NCI-H2196 (cell line): ENCODE measurements around the gene TMEFF1.

Experiments
- DNase-seq: peaks from one replicate; lab custom pipeline; 2025; ENCODE audit not compliant: unreplicated experiment; lab: John Stamatoyannopoulos, UW

Gene TMEFF1

DNA sequence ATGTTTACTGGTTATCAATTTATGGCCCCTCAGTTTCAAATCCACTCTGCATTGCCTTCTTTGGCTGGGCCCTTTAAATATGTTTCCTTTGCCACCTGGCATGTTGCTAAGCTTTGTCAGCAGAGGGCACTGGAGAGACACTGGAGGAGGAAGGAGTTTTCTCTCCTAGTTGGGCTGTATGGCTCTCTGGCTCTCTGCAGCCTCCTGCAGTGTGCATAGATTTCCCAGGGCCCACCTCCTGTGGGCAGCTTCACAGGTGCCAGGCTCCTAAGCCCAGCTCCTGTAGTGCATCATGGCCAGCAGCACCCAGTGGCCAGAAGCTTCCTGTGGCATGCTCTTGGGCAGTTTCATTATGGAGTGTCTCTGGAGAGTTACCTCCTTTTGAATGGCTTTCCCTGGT is 128.3 kb downstream of the TMEFF1 start:
- DNase-seq = peak; percentile 65

DNA sequence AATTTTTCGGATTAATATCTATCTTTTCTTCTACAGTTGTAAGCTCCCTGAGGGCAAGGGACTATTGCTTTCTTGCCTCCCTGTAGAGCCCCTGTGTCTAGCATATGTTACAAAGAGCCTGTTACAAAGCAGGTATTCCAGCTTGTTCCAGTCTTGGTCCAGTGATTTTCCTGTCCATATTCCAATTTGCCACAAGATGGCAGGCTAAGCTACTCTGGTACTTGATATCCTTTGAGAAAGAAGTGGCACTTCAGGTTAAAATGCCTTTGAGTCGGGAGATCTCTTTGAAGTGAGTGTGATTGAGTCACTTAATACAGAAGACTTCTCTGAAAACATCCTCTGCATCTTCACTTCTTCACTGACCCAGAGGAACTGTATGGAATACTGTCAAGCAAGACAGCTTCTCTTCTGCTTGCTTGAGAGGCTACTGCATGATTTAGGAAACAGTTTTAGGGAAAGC is 129.4 kb downstream of the TMEFF1 start:
- peak; percentile 72 for DNase-seq

DNA sequence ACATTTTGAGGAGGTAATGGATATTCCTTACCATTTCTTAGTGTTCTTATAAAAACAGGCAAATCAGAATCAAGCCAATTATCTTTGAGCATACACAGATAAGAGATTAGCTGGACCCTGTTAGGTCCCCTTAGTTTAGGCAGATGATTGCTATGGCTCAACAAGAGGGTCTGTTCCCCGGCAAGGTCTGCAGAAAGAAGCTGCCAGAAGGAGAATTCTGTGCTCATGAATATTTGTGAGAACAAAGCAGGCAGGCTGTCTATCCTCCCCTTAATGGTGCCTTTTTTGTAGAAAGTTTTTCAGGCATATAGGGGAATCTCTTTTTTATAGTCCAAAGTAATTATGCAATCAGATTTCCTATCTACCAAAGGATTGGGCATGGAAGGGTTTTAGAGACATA is 132.5 kb downstream of the TMEFF1 start:
- no peak for DNase-seq

DNA sequence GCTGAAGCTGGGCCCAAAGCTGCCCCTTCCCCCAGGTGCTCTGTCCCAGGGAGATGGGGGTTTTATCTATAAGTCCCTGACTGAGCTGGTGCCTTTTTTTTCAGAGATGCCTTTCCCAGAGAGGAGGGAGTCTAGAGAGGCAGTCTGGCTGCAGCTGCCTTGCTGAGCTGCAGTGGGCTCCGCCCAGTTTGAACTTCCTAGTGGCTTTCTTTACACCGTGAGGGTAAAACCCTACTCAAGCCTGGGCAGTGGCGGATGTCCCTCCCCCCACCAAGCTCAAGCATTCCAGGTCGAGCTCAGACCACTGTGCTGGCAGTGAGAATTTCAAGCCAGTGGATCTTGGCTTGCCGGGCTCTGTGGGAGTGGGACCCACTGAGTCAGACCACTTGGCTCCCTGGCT is 146.2 kb downstream of the TMEFF1 start:
- no peak for DNase-seq

DNA sequence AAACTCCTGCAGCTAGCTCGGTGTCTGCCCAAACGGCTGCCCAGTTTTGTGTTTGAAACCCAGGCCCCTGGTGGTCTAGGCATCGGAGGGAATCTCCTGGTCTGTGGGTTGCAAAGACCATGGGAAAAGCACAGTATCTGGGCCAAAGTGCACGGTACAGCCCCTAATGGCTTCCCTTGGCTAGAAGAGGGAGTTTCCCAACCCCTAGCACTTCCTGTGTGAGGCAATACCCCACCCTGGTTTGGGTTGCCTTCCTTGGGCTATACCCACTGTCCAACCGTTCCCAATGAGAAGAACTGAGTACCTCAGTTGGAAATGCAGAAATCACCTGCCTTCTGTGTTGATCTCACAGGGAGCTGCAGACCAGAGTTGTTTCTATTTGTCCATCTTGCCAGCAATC is 146.7 kb downstream of the TMEFF1 start:
- DNase-seq = no peak

DNA sequence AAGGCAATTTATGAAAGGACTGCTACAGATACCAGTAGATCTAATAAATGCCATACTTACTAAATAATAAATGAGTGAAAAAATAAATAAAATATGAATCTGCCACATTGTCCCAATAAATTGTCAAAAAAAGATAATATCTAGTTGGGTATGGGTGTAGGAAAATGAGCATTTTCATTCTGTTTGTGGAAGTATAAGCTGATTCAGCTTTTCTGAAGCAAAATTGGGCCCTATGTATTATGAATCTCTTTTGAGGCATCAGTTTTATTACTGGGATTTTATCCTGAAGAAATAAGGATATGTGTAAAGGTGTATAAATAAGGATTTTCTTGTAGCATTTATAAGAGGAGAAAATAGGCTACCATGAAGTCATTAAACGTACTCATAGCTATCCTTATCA is 151.0 kb downstream of the TMEFF1 start:
- no peak for DNase-seq

DNA sequence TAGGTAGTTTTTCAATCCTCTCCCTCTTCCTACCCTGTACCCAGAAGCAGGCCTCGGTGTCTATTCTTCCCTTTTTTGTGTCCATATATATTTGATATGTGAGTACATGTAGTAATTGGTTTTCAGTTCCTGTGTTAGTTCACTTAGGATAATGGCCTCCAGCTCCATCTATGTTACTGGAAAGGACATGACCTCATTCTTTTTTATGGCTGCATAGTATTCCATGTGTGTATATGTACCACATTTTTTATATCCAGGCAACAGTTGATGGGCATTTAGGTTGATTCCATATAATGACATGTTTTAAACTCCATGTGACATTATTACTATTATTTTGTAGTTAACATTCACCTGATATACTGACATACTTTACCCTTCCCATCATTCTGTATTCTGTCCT is 154.0 kb downstream of the TMEFF1 start:
- no peak for DNase-seq
